Right cardiac atrium (tissue), 5 donors: Measurements from ENCODE around the gene PFAS. TPM values are rescaled to one million over a fixed set of nuclear protein-coding genes. Genes with fewer than 3 reads are reported as not detected.

Source experiments
- ATAC-seq, 2 donors: fragments of 200-7000 bp; cut with Tn5 transposase; one replicate each; pipeline versions ENCODE4 v1.8.0 to v1.9.1; 2020; ENCODE audit warnings: moderate library complexity in 2 of 2, mild to moderate bottlenecking in 1 of 2
- DNase-seq, 3 donors: peaks; one replicate each; pipeline ENCODE4 v3.0.0-alpha.2; 2020
- H3K27ac ChIP-seq: one replicate; pipeline ENCODE4 v1.5.1; 2013; ENCODE audit warnings: mild to moderate bottlenecking, low read length, control low read depth, moderate library complexity
- H3K27me3 ChIP-seq: one replicate; pipeline ENCODE4 v1.6.1; 2013; ENCODE audit not compliant: control insufficient read depth, insufficient read depth
- H3K4me1 ChIP-seq: one replicate; pipeline ENCODE4 v1.6.1; 2013; ENCODE audit warnings: low read length; ENCODE audit not compliant: control insufficient read depth, insufficient read depth
- H3K4me3 ChIP-seq: one replicate; pipeline ENCODE4 v1.5.1; 2013; ENCODE audit warnings: low read length, control low read depth
- H3K9me3 ChIP-seq: one replicate; pipeline ENCODE4 v1.6.1; 2013; ENCODE audit warnings: low read length; ENCODE audit not compliant: control insufficient read depth
- WGBS: extraction: QIAGEN DNeasy Blood & Tissue Kit; methylation state at CpG from one replicate; pipeline ENCODE4 v1.1.7; 2013; 5-methylcytosine and 5-hydroxymethylcytosine counted together
- intact Hi-C, 4 donors: fragments of 100-400 bp; cut with DNase I; formaldehyde crosslinking; loops; one replicate each; pipeline versions ENCODE4 v1.11.0 to v1.14.0; 2022 to 2023
- polyA plus RNA-seq: library from polyadenylated mRNA; stranded (reverse); fragments of 200-250 nt; gene quantifications from one replicate; pipeline ENCODE4 v1.2.3, GENCODE V29; 2013
- total RNA-seq, 4 donors: library from RNA; stranded (reverse); fragmentation: NEBNext Ultra II Directional; extraction: Animal tissue kit (Norgen Biotek cat#: 25700); gene quantifications; one replicate each; pipeline ENCODE4 v1.2.1, GENCODE V29; 2021
- donor health status: healthy with polysubstance abuse.
- donor health status: DM: no; HTN: yes; CAD: no.
- donor health status: DM: no; HTN: no; CAD: no.
- donor health status: DM: no; HTN: yes; CAD: no; lungs with severe emphysema.
- donor health status: DM: yes; HTN: yes; CAD: no.

The PFAS gene
- total and polyA plus RNA-seq, 5 donors, result 7.5 to 19.7 (median 14.6) TPM

- ATAC-seq (peak; percentile 79 to 81), DNase-seq (peak; percentile 81 to 92 (median 92))
- H3K27me3 ChIP-seq, result no peaks in the 10 kb centered on the region
- WGBS, result under 1% methylated on average over 45 of the region's 45 CpGs
- no peaks in the 10 kb centered on the region for H3K9me3 ChIP-seq
- H3K4me3 ChIP-seq, result peak overlapping the region; percentile 73
- H3K27ac ChIP-seq, result peak overlapping the region; percentile 99
- peaks cover 5% of the 10 kb centered on the region for H3K4me1 ChIP-seq
- intact Hi-C loops, result loop anchor here in 3 of 4 donors (2.0 to 10.0 kb wide), 2 partner anchors 34 to 96 kb away; partner anchors contain the start of gene HES7 (in 3 of the 3)
These were observed 28.1 kb upstream of the PFAS start for GRCh38 chr17:8220783-8221662.

- Histone ChIP-seq H3K4me1 (peaks cover 5% of the 10 kb centered on the region), H3K27me3 (no peaks in the 10 kb centered on the region), H3K9me3 (no peaks in the 10 kb centered on the region), H3K27ac (peak overlapping the region; percentile 99), H3K4me3 (peak overlapping the region; percentile 73)
- intact Hi-C loops, result loop anchor here in 3 of 4 donors (2.0 to 10.0 kb wide), 2 partner anchors 35 to 97 kb away; partner anchors contain the start of gene HES7 (in 3 of the 3)
- WGBS, result under 1% methylated on average over 40 of the region's 40 CpGs
- DNase-seq (peak; percentile 81 to 92 (median 91)), ATAC-seq (peak; percentile 79)
These were observed 27.3 kb upstream of the PFAS start for GRCh38 chr17:8221663-8222379.

GRCh38 chr17:8222380-8222629 is 26.8 kb upstream of the PFAS start:
- Histone ChIP-seq H3K4me1 (peaks cover 5% of the 10 kb centered on the region), H3K27me3 (no peaks in the 10 kb centered on the region), H3K4me3 (peak overlapping the region; percentile 73), H3K9me3 (no peaks in the 10 kb centered on the region), H3K27ac (peak overlapping the region; percentile 99)
- ATAC-seq, result no peak
- under 1% methylated on average over 9 of the region's 9 CpGs for WGBS
- intact Hi-C loops, result loop anchor here in 3 of 4 donors (2.0 to 10.0 kb wide), 2 partner anchors 36 to 98 kb away; partner anchors contain the start of gene HES7 (in 3 of the 3)
- DNase-seq, result no peak

GRCh38 chr17:8222630-8223355 is 26.3 kb upstream of the PFAS start:
- H3K27ac ChIP-seq, result peak overlapping the region; percentile 99
- peak; percentile 78 to 79 for ATAC-seq
- H3K9me3 ChIP-seq, result no peaks in the 10 kb centered on the region
- intact Hi-C loops, result loop anchor here in 3 of 4 donors (2.0 to 10.0 kb wide), 2 partner anchors 36 to 98 kb away; partner anchors contain the start of gene HES7 (in 3 of the 3)
- under 1% methylated on average over 49 of the region's 49 CpGs for WGBS
- peak overlapping the region; percentile 73 for H3K4me3 ChIP-seq
- H3K4me1 ChIP-seq, result peaks cover 5% of the 10 kb centered on the region
- no peaks in the 10 kb centered on the region for H3K27me3 ChIP-seq
- DNase-seq, result peak; percentile 96 to 98 (median 98)

- Histone ChIP-seq H3K9me3 (no peaks in the 10 kb centered on the region), H3K4me1 (peaks cover 5% of the 10 kb centered on the region), H3K27me3 (no peaks in the 10 kb centered on the region), H3K27ac (peak overlapping the region; percentile 99), H3K4me3 (peak overlapping the region; percentile 73)
- intact Hi-C loops, result loop anchor here in 3 of 4 donors (2.0 to 10.0 kb wide), 2 partner anchors 37 to 99 kb away; partner anchors contain the start of gene HES7 (in 3 of the 3)
- DNase-seq, result peak; percentile 73 to 87 (median 85)
- WGBS, result 9% methylated on average over 27 of the region's 27 CpGs
- ATAC-seq, result peak; percentile 3 to 8
These were observed 25.5 kb upstream of the PFAS start for GRCh38 chr17:8223356-8224126.

GRCh38 chr17:8224891-8225812 is 23.9 kb upstream of the PFAS start:
- ATAC-seq (no peak), DNase-seq (peak in 1 of 3 donors; percentile 51)
- peaks cover 5% of the 10 kb centered on the region for H3K4me1 ChIP-seq
- H3K9me3 ChIP-seq, result no peaks in the 10 kb centered on the region
- intact Hi-C loops, result loop anchor here in 3 of 4 donors (10.0 kb wide), 1 partner anchor 100 kb away; the partner anchor contains the start of gene HES7 (in 3 of the 3)
- H3K4me3 ChIP-seq, result no peak overlapping the region
- no peaks in the 10 kb centered on the region for H3K27me3 ChIP-seq
- no peak overlapping the region for H3K27ac ChIP-seq
- 92% methylated on average over 26 of the region's 26 CpGs for WGBS

- Histone ChIP-seq H3K27ac (no peak overlapping the region), H3K4me1 (peaks cover 5% of the 10 kb centered on the region), H3K27me3 (no peaks in the 10 kb centered on the region), H3K4me3 (no peak overlapping the region), H3K9me3 (no peaks in the 10 kb centered on the region)
- intact Hi-C loops, result loop anchor here in 3 of 4 donors (10.0 kb wide), 1 partner anchor 101 kb away; the partner anchor contains the start of gene HES7 (in 3 of the 3)
- WGBS, result 47% methylated on average over 20 of the region's 20 CpGs
- DNase-seq (peak in 2 of 3 donors; percentile 57 to 75), ATAC-seq (no peak)
These were observed 23.1 kb upstream of the PFAS start for GRCh38 chr17:8225813-8226535.

- no peaks in the 10 kb centered on the region for H3K9me3 ChIP-seq
- H3K27me3 ChIP-seq, result no peaks in the 10 kb centered on the region
- DNase-seq (peak; percentile 66 to 80 (median 80)), ATAC-seq (peak; percentile 6 to 10)
- H3K4me3 ChIP-seq, result peak overlapping the region; percentile 36
- peaks cover 5% of the 10 kb centered on the region for H3K4me1 ChIP-seq
- 7% methylated on average over 32 of the region's 32 CpGs for WGBS
- intact Hi-C loops, result loop anchor here in 3 of 4 donors (10.0 kb wide), 1 partner anchor 102 kb away; the partner anchor contains the start of gene HES7 (in 3 of the 3)
- peak overlapping the region; percentile 59 for H3K27ac ChIP-seq
These were observed 22.4 kb upstream of the PFAS start for GRCh38 chr17:8226536-8227237.
